ENCODE data around the gene RELN. TPM values are rescaled to one million over a fixed set of nuclear protein-coding genes. Genes with fewer than 3 reads are reported as not detected.

Gene RELN
- total and polyA plus RNA-seq, 4 experiments from 2014 or later, result not detected

DNA sequence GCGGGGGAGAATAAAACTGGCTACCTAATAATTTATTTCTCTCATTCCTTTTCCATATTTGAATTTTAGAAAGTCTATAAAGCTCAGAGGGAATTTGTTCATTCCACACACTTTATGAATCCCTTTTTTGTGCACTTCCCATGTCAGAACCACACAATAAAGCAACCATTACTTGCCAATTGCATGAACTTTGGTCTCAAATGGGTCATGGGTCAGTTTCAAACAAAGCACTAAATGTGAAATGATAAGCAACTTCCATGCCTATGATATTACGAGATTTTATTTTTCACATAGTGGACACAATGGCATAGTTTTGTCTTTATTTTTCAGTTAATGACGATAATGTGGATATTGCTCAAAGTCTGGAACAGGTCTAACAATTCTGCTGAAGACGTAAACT is 18.6 kb upstream of the RELN start:
- H3K36me3 Mint-ChIP-seq, result no peaks in the 10 kb centered on the region
- no peak overlapping the region for H3K4me3 Mint-ChIP-seq
- no peaks in the 10 kb centered on the region for H3K4me1 ChIP-seq (ENCODE audit: insufficient read depth, low read length)
- DNase-seq, result no peak
- CTCF ChIA-PET (ENCODE audit: partially characterized antibody), result no interaction called here
- no peaks in the 10 kb centered on the region for H3K36me3 ChIP-seq (ENCODE audit: insufficient read depth, low read length)
- no peaks in the 10 kb centered on the region for H3K9me3 ChIP-seq (ENCODE audit: control insufficient read depth in 1 of 2, low read length in 2 of 2)
- POLR2A ChIA-PET (ENCODE audit: partially characterized antibody), result no interaction called here
- no peak overlapping the region for H3K27ac Mint-ChIP-seq
- peaks cover 0 to 4% of the 10 kb centered on the region in 2 donors for H3K27me3 Mint-ChIP-seq
- no peaks in the 10 kb centered on the region for H3K4me1 Mint-ChIP-seq
- H3K4me3 ChIP-seq (ENCODE audit: low read length in 2 of 2), result no peak overlapping the region
- H3K27me3 ChIP-seq (ENCODE audit: insufficient read depth, low read length), result no peaks in the 10 kb centered on the region
- no peaks in the 10 kb centered on the region for H3K9me3 Mint-ChIP-seq
- no peak overlapping the region for H3K27ac ChIP-seq (ENCODE audit: low read depth, low read length)
- intact Hi-C loops (cut with micrococcal nuclease), result no loop called here

DNA sequence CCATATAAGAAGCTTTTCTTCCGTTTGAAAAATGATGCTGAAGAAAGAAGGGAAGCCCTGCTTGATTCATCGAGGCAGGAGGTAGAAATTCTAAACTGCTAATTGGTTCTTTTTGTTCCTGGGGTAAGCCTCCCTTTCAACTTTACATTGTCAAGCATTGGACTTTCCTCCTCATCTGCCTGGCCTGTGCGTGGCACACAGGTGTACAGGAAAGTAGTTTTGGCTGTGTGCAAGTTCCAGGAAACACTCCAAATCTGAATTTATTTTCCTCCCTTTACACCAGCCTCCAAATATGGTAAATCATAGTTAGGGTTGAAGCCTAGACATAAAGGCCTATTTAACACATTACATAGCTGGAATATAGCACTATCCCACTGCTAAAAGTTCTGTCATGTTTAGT is 18.2 kb upstream of the RELN start:
- Mint-ChIP-seq H3K9me3 (no peaks in the 10 kb centered on the region), H3K27ac (no peak overlapping the region), H3K4me1 (no peaks in the 10 kb centered on the region), H3K27me3 (peaks cover 0 to 6% of the 10 kb centered on the region in 2 donors), H3K4me3 (no peak overlapping the region), H3K36me3 (no peaks in the 10 kb centered on the region)
- H3K4me1 ChIP-seq (ENCODE audit: insufficient read depth, low read length), result no peaks in the 10 kb centered on the region
- H3K9me3 ChIP-seq (ENCODE audit: control insufficient read depth in 1 of 2, low read length in 2 of 2), result no peaks in the 10 kb centered on the region
- ChIA-PET CTCF (ENCODE audit: partially characterized antibody) (no interaction called here), POLR2A (ENCODE audit: partially characterized antibody) (no interaction called here)
- H3K27me3 ChIP-seq (ENCODE audit: insufficient read depth, low read length), result no peaks in the 10 kb centered on the region
- intact Hi-C loops (cut with micrococcal nuclease), result no loop called here
- no peak for DNase-seq
- H3K4me3 ChIP-seq (ENCODE audit: low read length in 2 of 2), result no peak overlapping the region
- no peaks in the 10 kb centered on the region for H3K36me3 ChIP-seq (ENCODE audit: insufficient read depth, low read length)
- no peak overlapping the region for H3K27ac ChIP-seq (ENCODE audit: low read depth, low read length)

DNA sequence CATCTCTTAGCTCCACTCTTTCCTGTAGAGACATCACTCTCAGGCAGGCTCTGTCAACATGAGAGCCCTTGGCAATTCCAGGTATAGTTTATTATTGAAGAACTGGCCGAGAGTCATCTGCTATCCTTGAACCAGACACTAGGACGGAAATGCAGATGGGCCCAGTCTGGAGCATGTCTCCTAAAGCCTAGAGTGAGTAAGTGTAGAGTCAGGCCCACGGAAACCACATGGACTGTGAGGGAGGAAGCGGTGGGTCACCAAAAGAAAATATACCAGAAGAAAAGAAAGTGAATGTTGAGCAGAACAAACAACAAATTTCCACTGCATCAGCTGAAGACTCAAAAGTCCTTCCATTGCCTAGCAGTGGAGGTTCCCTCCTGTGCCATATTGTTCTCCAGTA is 15.7 kb upstream of the RELN start:
- ChIA-PET POLR2A (ENCODE audit: partially characterized antibody) (no interaction called here), CTCF (ENCODE audit: partially characterized antibody) (no interaction called here)
- no peaks in the 10 kb centered on the region for H3K9me3 ChIP-seq (ENCODE audit: control insufficient read depth in 1 of 2, low read length in 2 of 2)
- H3K36me3 ChIP-seq (ENCODE audit: insufficient read depth, low read length), result no peaks in the 10 kb centered on the region
- H3K27me3 ChIP-seq (ENCODE audit: insufficient read depth, low read length), result no peaks in the 10 kb centered on the region
- Mint-ChIP-seq H3K27me3 (peaks cover 0 to 2% of the 10 kb centered on the region in 2 donors), H3K9me3 (no peaks in the 10 kb centered on the region), H3K4me3 (no peak overlapping the region), H3K4me1 (no peaks in the 10 kb centered on the region), H3K36me3 (no peaks in the 10 kb centered on the region), H3K27ac (no peak overlapping the region)
- no peak overlapping the region for H3K27ac ChIP-seq (ENCODE audit: low read depth, low read length)
- intact Hi-C loops (cut with micrococcal nuclease), result no loop called here
- DNase-seq, result no peak
- H3K4me1 ChIP-seq (ENCODE audit: insufficient read depth, low read length), result no peaks in the 10 kb centered on the region
- no peak overlapping the region for H3K4me3 ChIP-seq (ENCODE audit: low read length in 2 of 2)

DNA sequence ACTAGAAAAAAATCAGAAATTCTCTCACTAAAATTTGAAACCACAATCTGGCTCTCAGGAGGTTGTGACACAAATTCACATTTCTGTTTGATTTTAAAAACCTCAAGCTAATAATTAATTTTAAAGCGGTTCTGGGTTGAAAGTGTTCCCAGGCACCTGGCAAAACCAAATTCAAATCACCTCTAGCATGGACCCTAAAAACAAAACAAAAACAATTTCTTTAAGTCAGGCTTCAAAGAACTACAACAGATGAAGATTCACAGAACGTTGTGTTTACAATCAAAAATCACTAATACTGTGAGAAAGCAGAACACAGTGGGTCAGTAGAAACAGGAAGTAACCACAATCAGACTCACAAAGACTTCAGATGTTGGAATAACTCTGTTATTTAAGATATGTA is 7.2 kb upstream of the RELN start:
- no peak overlapping the region for H3K27ac Mint-ChIP-seq
- no peaks in the 10 kb centered on the region for H3K36me3 ChIP-seq (ENCODE audit: insufficient read depth, low read length)
- H3K9me3 ChIP-seq (ENCODE audit: control insufficient read depth in 1 of 2, low read length in 2 of 2), result no peaks in the 10 kb centered on the region
- ChIA-PET POLR2A (ENCODE audit: partially characterized antibody) (no interaction called here), CTCF (ENCODE audit: partially characterized antibody) (no interaction called here)
- H3K36me3 Mint-ChIP-seq, result no peaks in the 10 kb centered on the region
- H3K4me3 Mint-ChIP-seq, result no peak overlapping the region
- H3K4me1 Mint-ChIP-seq, result no peaks in the 10 kb centered on the region
- intact Hi-C loops (cut with micrococcal nuclease), result no loop called here
- H3K27me3 ChIP-seq (ENCODE audit: insufficient read depth, low read length), result no peaks in the 10 kb centered on the region
- no peaks in the 10 kb centered on the region for H3K4me1 ChIP-seq (ENCODE audit: insufficient read depth, low read length)
- no peak overlapping the region for H3K27ac ChIP-seq (ENCODE audit: low read depth, low read length)
- H3K4me3 ChIP-seq (ENCODE audit: low read length in 2 of 2), result no peak overlapping the region
- no peak for DNase-seq
- H3K9me3 Mint-ChIP-seq, result no peaks in the 10 kb centered on the region
- H3K27me3 Mint-ChIP-seq, result peaks cover 6 to 9% of the 10 kb centered on the region in 2 donors

DNA sequence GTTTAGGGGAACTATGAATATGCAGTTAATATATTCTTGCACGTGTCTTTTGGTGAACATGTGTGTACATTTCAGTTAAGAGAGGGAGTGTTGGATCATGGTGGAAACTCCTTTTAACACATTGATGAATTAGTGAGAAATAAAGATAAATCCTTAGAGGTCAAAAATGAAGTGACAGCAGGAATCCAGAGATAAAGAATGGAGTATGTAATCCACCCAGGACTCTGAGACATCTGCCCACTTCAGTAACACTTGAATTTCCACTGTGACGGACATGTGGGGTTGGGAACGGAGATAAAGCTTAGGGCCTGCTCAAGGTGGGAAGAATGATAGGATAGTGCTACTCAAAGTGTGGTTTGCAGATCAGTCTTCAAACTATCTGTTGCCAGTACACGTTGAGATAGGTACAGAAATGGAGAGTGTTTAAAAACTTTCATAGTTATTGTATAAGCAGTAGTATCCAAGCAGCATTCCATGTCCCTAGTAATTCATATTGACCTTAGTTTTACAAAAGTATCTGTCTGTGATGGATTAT is 6.6 kb upstream of the RELN start:
- H3K36me3 ChIP-seq (ENCODE audit: insufficient read depth, low read length), result no peaks in the 10 kb centered on the region
- H3K27me3 ChIP-seq (ENCODE audit: insufficient read depth, low read length), result no peaks in the 10 kb centered on the region
- CTCF ChIA-PET (ENCODE audit: partially characterized antibody), result no interaction called here
- H3K27me3 Mint-ChIP-seq, result peaks cover 6 to 9% of the 10 kb centered on the region in 2 donors
- no peak overlapping the region for H3K27ac Mint-ChIP-seq
- no peak overlapping the region for H3K4me3 ChIP-seq (ENCODE audit: low read length in 2 of 2)
- POLR2A ChIA-PET (ENCODE audit: partially characterized antibody), result no interaction called here
- H3K4me1 Mint-ChIP-seq, result no peaks in the 10 kb centered on the region
- H3K9me3 ChIP-seq (ENCODE audit: control insufficient read depth in 1 of 2, low read length in 2 of 2), result no peaks in the 10 kb centered on the region
- intact Hi-C loops (cut with micrococcal nuclease), result no loop called here
- no peak overlapping the region for H3K27ac ChIP-seq (ENCODE audit: low read depth, low read length)
- no peaks in the 10 kb centered on the region for H3K36me3 Mint-ChIP-seq
- no peaks in the 10 kb centered on the region for H3K9me3 Mint-ChIP-seq
- no peak overlapping the region for H3K4me3 Mint-ChIP-seq
- no peak for DNase-seq
- no peaks in the 10 kb centered on the region for H3K4me1 ChIP-seq (ENCODE audit: insufficient read depth, low read length)

DNA sequence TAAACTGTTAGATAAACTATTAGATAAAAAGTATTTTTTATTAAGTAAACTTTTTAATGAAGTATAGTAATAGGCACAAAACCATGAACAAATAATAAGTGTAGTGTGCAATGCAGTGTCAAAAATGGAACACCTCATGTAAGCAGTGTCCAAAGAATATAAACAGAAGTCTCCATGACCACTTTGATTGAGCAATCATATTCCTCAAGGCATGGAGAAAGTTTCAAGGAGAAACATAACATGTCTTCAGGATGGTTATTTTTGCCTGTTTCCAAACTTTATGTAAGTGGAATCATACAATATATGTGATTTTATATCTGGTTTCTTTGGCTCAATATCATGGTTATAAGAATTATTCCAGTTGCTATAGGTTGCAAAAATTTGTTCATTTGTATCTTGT is 6.1 kb upstream of the RELN start:
- H3K27ac ChIP-seq (ENCODE audit: low read depth, low read length), result no peak overlapping the region
- intact Hi-C loops (cut with micrococcal nuclease), result no loop called here
- H3K4me1 Mint-ChIP-seq, result peaks cover 0 to 3% (median under 1%) of the 10 kb centered on the region in 4 donors
- peaks cover 9 to 10% of the 10 kb centered on the region in 2 donors for H3K27me3 Mint-ChIP-seq
- no peaks in the 10 kb centered on the region for H3K36me3 ChIP-seq (ENCODE audit: insufficient read depth, low read length)
- no peak for DNase-seq
- H3K4me3 Mint-ChIP-seq, result no peak overlapping the region
- no peak overlapping the region for H3K27ac Mint-ChIP-seq
- no peaks in the 10 kb centered on the region for H3K9me3 Mint-ChIP-seq
- ChIA-PET CTCF (ENCODE audit: partially characterized antibody) (no interaction called here), POLR2A (ENCODE audit: partially characterized antibody) (no interaction called here)
- no peaks in the 10 kb centered on the region for H3K4me1 ChIP-seq (ENCODE audit: insufficient read depth, low read length)
- no peaks in the 10 kb centered on the region for H3K9me3 ChIP-seq (ENCODE audit: control insufficient read depth in 1 of 2, low read length in 2 of 2)
- H3K27me3 ChIP-seq (ENCODE audit: insufficient read depth, low read length), result no peaks in the 10 kb centered on the region
- H3K36me3 Mint-ChIP-seq, result no peaks in the 10 kb centered on the region
- no peak overlapping the region for H3K4me3 ChIP-seq (ENCODE audit: low read length in 2 of 2)

DNA sequence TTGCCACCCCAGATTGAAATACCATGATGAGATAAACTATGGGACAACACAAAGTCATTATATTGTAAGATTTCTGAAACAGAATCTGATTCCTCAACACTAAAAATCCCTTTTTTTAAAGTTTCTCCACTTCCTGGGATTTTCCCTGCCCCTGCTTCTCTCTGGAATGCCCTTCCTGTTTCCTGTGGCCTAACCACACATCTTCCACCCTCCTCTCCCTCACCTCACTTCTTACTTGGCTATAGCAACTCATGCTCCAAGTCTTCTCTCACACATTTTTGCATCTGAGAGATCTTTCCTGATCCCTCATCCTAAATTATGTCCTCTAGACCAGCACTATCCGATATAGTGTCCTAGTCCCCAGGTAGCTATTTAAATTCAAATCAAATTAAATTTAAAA is 4.1 kb upstream of the RELN start:
- peaks cover 0 to 2% (median 0%) of the 10 kb centered on the region in 8 donors for H3K9me3 Mint-ChIP-seq
- H3K27ac ChIP-seq (ENCODE audit: low read depth, low read length), result no peak overlapping the region
- no peaks in the 10 kb centered on the region for H3K36me3 Mint-ChIP-seq
- H3K9me3 ChIP-seq (ENCODE audit: control insufficient read depth in 1 of 2, low read length in 2 of 2), result no peaks in the 10 kb centered on the region
- H3K4me3 ChIP-seq (ENCODE audit: low read length in 2 of 2), result no peak overlapping the region
- peaks cover 3 to 12% (median 7%) of the 10 kb centered on the region in 4 donors for H3K4me1 Mint-ChIP-seq
- CTCF ChIA-PET (ENCODE audit: partially characterized antibody), result no interaction called here
- intact Hi-C loops (cut with micrococcal nuclease), result no loop called here
- POLR2A ChIA-PET (ENCODE audit: partially characterized antibody), result no interaction called here
- H3K27me3 ChIP-seq (ENCODE audit: insufficient read depth, low read length), result no peaks in the 10 kb centered on the region
- H3K27me3 Mint-ChIP-seq, result peaks cover 14 to 18% of the 10 kb centered on the region in 2 donors
- H3K4me3 Mint-ChIP-seq, result no peak overlapping the region
- H3K4me1 ChIP-seq (ENCODE audit: insufficient read depth, low read length), result no peaks in the 10 kb centered on the region
- no peaks in the 10 kb centered on the region for H3K36me3 ChIP-seq (ENCODE audit: insufficient read depth, low read length)
- DNase-seq, result no peak
- H3K27ac Mint-ChIP-seq, result no peak overlapping the region

DNA sequence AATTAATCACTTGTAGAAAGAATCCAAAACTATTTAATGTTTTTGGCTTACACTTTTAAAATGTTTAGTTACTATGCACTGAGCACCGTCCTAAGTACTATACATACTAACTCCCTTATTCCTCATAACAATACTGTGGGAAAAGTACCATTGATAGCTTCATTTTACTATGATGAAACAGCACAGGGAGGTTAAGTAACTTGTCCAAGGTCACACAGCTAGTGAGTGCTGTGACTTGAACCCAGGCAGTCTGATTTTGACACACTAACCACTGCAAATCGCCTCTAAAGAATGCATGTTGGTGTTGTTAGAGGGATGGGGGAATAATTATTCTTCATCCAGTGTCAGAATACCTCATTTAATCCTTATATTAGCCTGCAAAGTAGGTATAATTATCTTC is 1.9 kb upstream of the RELN start:
- intact Hi-C loops (cut with micrococcal nuclease), result no loop called here
- Histone ChIP-seq H3K27ac (ENCODE audit: low read depth, low read length) (no peak overlapping the region), H3K4me3 (ENCODE audit: low read length in 2 of 2) (no peak overlapping the region), H3K27me3 (ENCODE audit: insufficient read depth, low read length) (no peaks in the 10 kb centered on the region), H3K36me3 (ENCODE audit: insufficient read depth, low read length) (no peaks in the 10 kb centered on the region), H3K9me3 (ENCODE audit: control insufficient read depth in 1 of 2, low read length in 2 of 2) (no peaks in the 10 kb centered on the region), H3K4me1 (ENCODE audit: insufficient read depth, low read length) (no peaks in the 10 kb centered on the region)
- peaks cover 20 to 28% of the 10 kb centered on the region in 2 donors for H3K27me3 Mint-ChIP-seq
- no peak for DNase-seq
- H3K4me3 Mint-ChIP-seq, result no peak overlapping the region
- no peak overlapping the region for H3K27ac Mint-ChIP-seq
- H3K4me1 Mint-ChIP-seq, result peaks cover 3 to 15% (median 9%) of the 10 kb centered on the region in 4 donors
- POLR2A ChIA-PET (ENCODE audit: partially characterized antibody), result no interaction called here
- peaks cover 0 to 2% (median 0%) of the 10 kb centered on the region in 8 donors for H3K9me3 Mint-ChIP-seq
- CTCF ChIA-PET (ENCODE audit: partially characterized antibody), result interaction anchor here (1.1 kb wide), 1 partner anchor 21 kb away, joined by 3 read pairs; no protein-coding TSS in a partner anchor
- no peaks in the 10 kb centered on the region for H3K36me3 Mint-ChIP-seq

Measured in CD4-positive, alpha-beta memory T cell (primary cell).